GM12878 (cell line): ENCODE measurements around the gene SHC4.

ENCODE experiments used
- CBFB ChIP-seq: IDR thresholded peaks from 2 replicates; pipeline ENCODE4 v1.6.1; 2016; ENCODE audit warnings: antibody characterized with exemption, low read depth
- CTCF ChIP-seq, 3 experiments: IDR thresholded peaks in 2 of 3; conservative IDR thresholded peaks in 1 of 3; 2 replicates each; pipeline ENCODE4 v1.5.1; 2011; ENCODE audit warnings: low read depth in 3 of 3, low read length in 3 of 3, mild to moderate bottlenecking in 3 of 3, control low read depth in 2 of 3, moderate library complexity in 2 of 3, inconsistent platforms in 1 of 3, mixed read lengths in 1 of 3; ENCODE audit not compliant: control insufficient read depth in 2 of 3, insufficient read depth in 1 of 3; ENCODE audit errors: extremely low read depth in 1 of 3
- NFYA ChIP-seq: IDR thresholded peaks from 2 replicates; pipeline ENCODE4 v1.6.1; 2011; ENCODE audit warnings: low read depth, mild to moderate bottlenecking, low read length, improper control_type of control experiment, borderline replicate concordance
- RB1 ChIP-seq: fragments of 450-650 bp; formaldehyde crosslinking; IDR thresholded peaks from 2 replicates; pipeline ENCODE4 v1.6.1; 2017; ENCODE audit warnings: mild to moderate bottlenecking, borderline replicate concordance
- ZBTB11 ChIP-seq: fragments of 450-650 bp; formaldehyde crosslinking; IDR thresholded peaks from 2 replicates; pipeline ENCODE4 v1.5.0; 2022; ENCODE audit warnings: mild to moderate bottlenecking, missing genetic modification characterization

- TF ChIP-seq NFYA (no peak), ZBTB11 (CRISPR knock-in tag) (no peak), CBFB (no peak), CTCF (IDR thresholded peaks at IDR 0.05 in 2 of 3, conservative IDR thresholded peaks at IDR 0.05 in 1 of 3; ENCODE audit: control insufficient read depth in 2 of 3, extremely low read depth in 1 of 3, insufficient read depth in 1 of 3, low read depth in 3 of 3, low read length in 3 of 3) (no peak), RB1 (no peak)
Measured at GRCh38 chr15:48978638-48979037, 14.9 kb upstream of the SHC4 start.
